Measurements from ENCODE around the gene TMEM163. TPM values are rescaled to one million over a fixed set of nuclear protein-coding genes. Genes with fewer than 3 reads are reported as not detected.

The TMEM163 gene
- total and polyA plus RNA-seq, 2 donors (not counting 3 experiments of a cell fraction or from before 2014, with no cell fraction given): 1.0 to 2.8 TPM

DNA sequence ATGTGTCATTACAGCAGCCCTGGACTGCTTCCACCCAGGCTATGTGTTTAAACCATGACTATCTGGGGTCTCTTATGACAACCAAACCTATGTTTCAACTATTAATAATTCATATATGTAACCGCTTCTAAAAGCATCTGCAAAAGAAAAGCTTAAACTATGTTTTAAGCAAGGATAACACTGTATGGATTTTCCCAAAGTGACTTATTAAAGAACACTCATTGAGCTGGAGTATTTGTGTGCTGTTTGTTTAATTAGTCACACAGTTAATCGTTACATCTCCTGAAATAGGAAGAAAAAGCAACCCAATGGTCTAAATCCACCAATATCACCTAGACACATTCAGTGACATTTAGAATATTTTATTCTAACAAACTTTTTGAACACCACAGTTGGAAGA, 51.3 kb downstream of the TMEM163 start:
- H3K9me1 ChIP-seq (replicated peaks; ENCODE audit: control insufficient read depth, extremely low read depth, insufficient read depth, low read length): no peaks in the 10 kb centered on the region
- H3K4me3 ChIP-seq (replicated peaks in 1 of 3; ENCODE audit: insufficient read depth in 1 of 3, low read depth in 1 of 3, low read length in 3 of 3): no peak overlapping the region
- FAIRE-seq (peak; percentile 52), DNase-seq (ENCODE audit: low read depth, low spot score) (no peak)
- intact Hi-C loops (cut with micrococcal nuclease): no loop called here
- H2AFZ ChIP-seq (ENCODE audit: low read depth, low read length): no peak overlapping the region
- ChIA-PET CTCF (no interaction called here), POLR2A (no interaction called here)
- no peak overlapping the region for H3K4me2 ChIP-seq (ENCODE audit: insufficient read depth, low read length)
- TF ChIP-seq, protein P1, sequence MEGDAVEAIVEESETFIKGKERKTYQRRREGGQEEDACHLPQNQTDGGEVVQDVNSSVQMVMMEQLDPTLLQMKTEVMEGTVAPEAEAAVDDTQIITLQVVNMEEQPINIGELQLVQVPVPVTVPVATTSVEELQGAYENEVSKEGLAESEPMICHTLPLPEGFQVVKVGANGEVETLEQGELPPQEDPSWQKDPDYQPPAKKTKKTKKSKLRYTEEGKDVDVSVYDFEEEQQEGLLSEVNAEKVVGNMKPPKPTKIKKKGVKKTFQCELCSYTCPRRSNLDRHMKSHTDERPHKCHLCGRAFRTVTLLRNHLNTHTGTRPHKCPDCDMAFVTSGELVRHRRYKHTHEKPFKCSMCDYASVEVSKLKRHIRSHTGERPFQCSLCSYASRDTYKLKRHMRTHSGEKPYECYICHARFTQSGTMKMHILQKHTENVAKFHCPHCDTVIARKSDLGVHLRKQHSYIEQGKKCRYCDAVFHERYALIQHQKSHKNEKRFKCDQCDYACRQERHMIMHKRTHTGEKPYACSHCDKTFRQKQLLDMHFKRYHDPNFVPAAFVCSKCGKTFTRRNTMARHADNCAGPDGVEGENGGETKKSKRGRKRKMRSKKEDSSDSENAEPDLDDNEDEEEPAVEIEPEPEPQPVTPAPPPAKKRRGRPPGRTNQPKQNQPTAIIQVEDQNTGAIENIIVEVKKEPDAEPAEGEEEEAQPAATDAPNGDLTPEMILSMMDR (IDR thresholded peaks at IDR 0.05; ENCODE audit: extremely low read depth in 1 of 2, insufficient read depth in 1 of 2, low read depth in 1 of 2, low read length in 2 of 2): no peak
- no peak for TF ChIP-seq EZH2 (IDR thresholded peaks at IDR 0.05; ENCODE audit: borderline replicate concordance, low read depth, low read length, severe bottlenecking)
- no peak for TF ChIP-seq POLR2AphosphoS5 (IDR thresholded peaks at IDR 0.05; ENCODE audit: insufficient read depth, low read depth, low read length)
- TF ChIP-seq MAX (IDR thresholded peaks at IDR 0.05; ENCODE audit: insufficient read depth, insufficient read length): no peak
- peak; percentile 9 for TF ChIP-seq FOS (IDR thresholded peaks at IDR 0.05; ENCODE audit: borderline replicate concordance, insufficient read depth, low read length)
- no peak for TF ChIP-seq JUN (IDR thresholded peaks at IDR 0.05; ENCODE audit: borderline replicate concordance, insufficient read depth, insufficient read length, low read depth)
- no peak for TF ChIP-seq MYC (IDR thresholded peaks at IDR 0.05; ENCODE audit: low read depth, low read length)
- no peak for TF ChIP-seq POLR2A (IDR thresholded peaks at IDR 0.05; ENCODE audit: low read depth, low read length)
- dilution Hi-C loops (cut with MboI; ENCODE audit: extremely low pct_ligation_motif_present, low sequenced_read_pairs): no loop called here
- H3K27ac ChIP-seq (ENCODE audit: insufficient read depth, low read depth, low read length): no peak overlapping the region
- H3K79me2 ChIP-seq (ENCODE audit: control insufficient read depth, insufficient read depth, low read length): no peaks in the 10 kb centered on the region
- no peak overlapping the region for H3K9ac ChIP-seq (replicated peaks; ENCODE audit: extremely low read depth, insufficient read depth, low read length)
- H3K9me3 ChIP-seq (replicated peaks; ENCODE audit: control insufficient read depth, insufficient read depth, low read length): no peaks in the 10 kb centered on the region
- H3K27me3 ChIP-seq (ENCODE audit: control insufficient read depth in 2 of 2, insufficient read depth in 2 of 2, low read length in 2 of 2): peaks cover 7 to 12% of the 10 kb centered on the region in 2 experiments
- H3K4me1 ChIP-seq (ENCODE audit: control insufficient read depth, extremely low read depth, insufficient read depth, low read length): no peaks in the 10 kb centered on the region
- H4K20me1 ChIP-seq (replicated peaks; ENCODE audit: control insufficient read depth, extremely low read depth, insufficient read depth, low read length): no peaks in the 10 kb centered on the region
- BruUV-seq (replicated peaks): no TSS peak
- no peaks in the 10 kb centered on the region for H3K36me3 ChIP-seq (ENCODE audit: control insufficient read depth in 2 of 2, extremely low read depth in 1 of 2, insufficient read depth in 2 of 2, low read length in 2 of 2)
